Measurements from ENCODE around the gene FBXL4.

DNA sequence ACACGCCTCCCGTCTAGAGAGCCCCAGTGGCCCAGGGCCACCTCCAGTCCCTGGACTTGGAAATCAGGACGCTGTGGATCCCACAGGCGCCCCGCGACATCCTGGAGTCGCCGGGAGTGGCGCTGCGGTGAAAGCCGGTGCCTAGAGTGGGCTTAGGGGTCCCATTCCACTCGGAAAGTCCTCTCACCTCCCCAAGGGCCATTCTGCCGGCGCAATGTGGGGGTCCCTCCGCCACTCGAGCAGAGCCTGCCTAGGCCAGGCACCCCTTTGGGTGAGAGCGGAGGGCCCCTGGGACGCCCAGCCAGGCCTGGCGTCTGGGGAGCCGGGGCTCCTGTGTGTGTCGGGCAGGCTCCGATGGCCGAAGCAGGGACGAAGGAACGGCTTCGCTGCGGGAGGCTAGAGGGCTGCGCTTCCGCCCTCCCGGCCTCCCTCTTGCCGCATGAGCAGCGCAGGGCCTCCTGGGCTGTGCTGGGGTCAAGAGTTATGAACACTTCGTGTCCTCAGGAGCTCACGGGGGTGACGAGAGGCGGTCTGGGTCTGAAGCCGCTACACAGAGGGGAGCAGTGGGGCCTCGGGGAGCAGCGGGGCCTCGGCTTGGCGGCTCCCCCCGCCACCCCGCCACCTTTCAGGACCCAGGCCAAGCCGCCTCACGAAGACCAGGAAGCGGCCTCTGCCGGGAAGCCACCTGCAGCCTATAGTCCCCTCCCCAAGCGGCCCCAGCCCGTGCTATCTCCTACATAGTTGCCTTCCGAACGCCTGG, 99.8 kb downstream of the FBXL4 start:
- TF ChIP-seq, protein P1, sequence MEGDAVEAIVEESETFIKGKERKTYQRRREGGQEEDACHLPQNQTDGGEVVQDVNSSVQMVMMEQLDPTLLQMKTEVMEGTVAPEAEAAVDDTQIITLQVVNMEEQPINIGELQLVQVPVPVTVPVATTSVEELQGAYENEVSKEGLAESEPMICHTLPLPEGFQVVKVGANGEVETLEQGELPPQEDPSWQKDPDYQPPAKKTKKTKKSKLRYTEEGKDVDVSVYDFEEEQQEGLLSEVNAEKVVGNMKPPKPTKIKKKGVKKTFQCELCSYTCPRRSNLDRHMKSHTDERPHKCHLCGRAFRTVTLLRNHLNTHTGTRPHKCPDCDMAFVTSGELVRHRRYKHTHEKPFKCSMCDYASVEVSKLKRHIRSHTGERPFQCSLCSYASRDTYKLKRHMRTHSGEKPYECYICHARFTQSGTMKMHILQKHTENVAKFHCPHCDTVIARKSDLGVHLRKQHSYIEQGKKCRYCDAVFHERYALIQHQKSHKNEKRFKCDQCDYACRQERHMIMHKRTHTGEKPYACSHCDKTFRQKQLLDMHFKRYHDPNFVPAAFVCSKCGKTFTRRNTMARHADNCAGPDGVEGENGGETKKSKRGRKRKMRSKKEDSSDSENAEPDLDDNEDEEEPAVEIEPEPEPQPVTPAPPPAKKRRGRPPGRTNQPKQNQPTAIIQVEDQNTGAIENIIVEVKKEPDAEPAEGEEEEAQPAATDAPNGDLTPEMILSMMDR (IDR thresholded peaks at IDR 0.05; ENCODE audit: borderline replicate concordance, extremely low read depth, low read length, poor library complexity, severe bottlenecking), result no peak
- no peak for TF ChIP-seq EZH2 (IDR thresholded peaks at IDR 0.05; ENCODE audit: borderline replicate concordance, low read depth, low read length, severe bottlenecking)

Measured in DND-41 (cell line).